GM12878 (cell line): ENCODE results near the gene ITGBL1. TPM values are rescaled to one million over a fixed set of nuclear protein-coding genes. Genes with fewer than 3 reads are reported as not detected.

Source experiments
- ATAC-seq: fragments of 200-7000 bp; cut with Tn5 transposase; 3 replicates; pipeline ENCODE4 v1.9.1; 2020; ENCODE audit warnings: mild to moderate bottlenecking, moderate library complexity
- BruUV-seq: library from RNA; stranded (reverse); fragments of 400-500 nt; replicated peaks from 2 replicates; lab custom pipeline; 2021; lab: Mats Ljungman, UMichigan
- CTCF ChIA-PET: fragments of 300-600 bp; sonication (Branson Sonifier 250); formaldehyde crosslinking; extraction: SDS; loops from one replicate; lab custom pipeline; 2021; ENCODE audit warnings: inconsistent platforms; lab: Yijun Ruan, JAX
- POLR2A ChIA-PET: fragments of 350-600 bp; formaldehyde crosslinking; extraction: SDS; loops from one replicate; lab custom pipeline; 2021; ENCODE audit warnings: inconsistent platforms; lab: Charles Lee
- RAD21 ChIA-PET: fragments of 300-600 bp; sonication (Branson Sonifier 250); formaldehyde crosslinking; loops from one replicate; lab custom pipeline; 2023; ENCODE audit warnings: antibody characterized with exemption; ENCODE audit not compliant: unreplicated experiment; lab: Charles Lee
- SMC1A ChIA-PET: fragments of 300-600 bp; sonication (Branson Sonifier 250); formaldehyde crosslinking; loops from one replicate; lab custom pipeline; 2023; ENCODE audit not compliant: unreplicated experiment, uncharacterized antibody; lab: Charles Lee
- DNase-seq: peaks from one replicate; pipeline ENCODE4 v3.0.0-alpha.2; 2011; ENCODE audit warnings: low read depth, low spot score
- FAIRE-seq: peaks from 3 replicates; lab custom pipeline; 2011; peaks lifted over from hg19 to GRCh38; lab: Jason Lieb, UNC
- H2AFZ ChIP-seq: 2 replicates; pipeline ENCODE4 v1.6.0; 2011; ENCODE audit warnings: low read depth, low read length, control low read depth; ENCODE audit not compliant: control insufficient read depth
- H3K27ac ChIP-seq: 2 replicates; pipeline ENCODE4 v1.5.1; 2011; ENCODE audit warnings: control low read depth; ENCODE audit not compliant: control insufficient read depth, insufficient read depth
- H3K27me3 ChIP-seq, 2 experiments: replicated peaks in 1 of 2; 2 replicates each; pipeline versions ENCODE4 v1.6.0 to v1.6.1; 2011; ENCODE audit warnings: low read length in 1 of 2; ENCODE audit not compliant: control insufficient read depth in 2 of 2, insufficient read depth in 2 of 2
- H3K36me3 ChIP-seq, 2 experiments: 2 replicates each; pipeline ENCODE4 v1.5.1; 2011; ENCODE audit warnings: low read length in 1 of 2; ENCODE audit not compliant: control insufficient read depth in 2 of 2, insufficient read depth in 2 of 2
- H3K4me1 ChIP-seq: 2 replicates; pipeline ENCODE4 v1.6.1; 2011; ENCODE audit warnings: mild to moderate bottlenecking, low read length, moderate library complexity, mixed read lengths; ENCODE audit not compliant: control insufficient read depth, insufficient read depth
- H3K4me2 ChIP-seq: 2 replicates; pipeline ENCODE4 v1.6.0; 2011; ENCODE audit warnings: control low read depth; ENCODE audit not compliant: control insufficient read depth, insufficient read depth
- H3K4me3 ChIP-seq: fragments of 200-600 bp; sonication (generic); 2 replicates; pipeline ENCODE4 v1.5.1; 2016
- H3K79me2 ChIP-seq: 2 replicates; pipeline ENCODE4 v1.6.0; 2011; ENCODE audit warnings: low read length; ENCODE audit not compliant: control insufficient read depth, insufficient read depth
- H3K9ac ChIP-seq: 2 replicates; pipeline ENCODE4 v1.8.0; 2011; ENCODE audit warnings: low read length, control low read depth, mixed read lengths; ENCODE audit not compliant: control insufficient read depth, insufficient read depth
- H3K9me3 ChIP-seq: replicated peaks from 3 replicates; pipeline ENCODE4 v1.5.1; 2011; ENCODE audit warnings: mild to moderate bottlenecking, low read length; ENCODE audit not compliant: control insufficient read depth, insufficient read depth
- H4K20me1 ChIP-seq: 2 replicates; pipeline ENCODE4 v1.6.0; 2011; ENCODE audit not compliant: control insufficient read depth, insufficient read depth
- ATF7 ChIP-seq: fragments of 450-650 bp; IDR thresholded peaks from 2 replicates; pipeline ENCODE4 v1.6.1; 2016; ENCODE audit warnings: low read depth, mild to moderate bottlenecking
- BACH1 ChIP-seq: fragments of 450-650 bp; IDR thresholded peaks from 2 replicates; pipeline ENCODE4 v1.6.1; 2017; ENCODE audit warnings: mild to moderate bottlenecking, borderline replicate concordance
- CHD2 ChIP-seq: IDR thresholded peaks from 2 replicates; pipeline ENCODE4 v1.6.1; 2011; ENCODE audit warnings: low read depth, low read length, improper control_type of control experiment, borderline replicate concordance
- DPF2 ChIP-seq: fragments of 450-650 bp; IDR thresholded peaks from 2 replicates; pipeline ENCODE4 v1.6.1; 2017; ENCODE audit warnings: mild to moderate bottlenecking
- EGR1 ChIP-seq, 2 experiments: IDR thresholded peaks; 1 replicate in 1 of 2; 2 replicates in 1 of 2; pipeline ENCODE4 v1.6.1; 2011 to 2012; ENCODE audit warnings: low read depth in 2 of 2, low read length in 2 of 2, borderline replicate concordance in 1 of 2, mild to moderate bottlenecking in 1 of 2, moderate library complexity in 1 of 2
- FOS ChIP-seq: IDR thresholded peaks from 3 replicates; pipeline ENCODE4 v1.6.1; 2011; ENCODE audit warnings: borderline replicate concordance; ENCODE audit not compliant: insufficient read length; ENCODE audit errors: extremely low read depth
- GATAD2B ChIP-seq: fragments of 450-650 bp; conservative IDR thresholded peaks from 2 replicates; pipeline ENCODE4 v1.6.1; 2017; ENCODE audit warnings: low read depth, mild to moderate bottlenecking, moderate library complexity
- SMAD1 ChIP-seq: fragments of 450-650 bp; IDR thresholded peaks from 2 replicates; pipeline ENCODE4 v1.6.1; 2018; ENCODE audit warnings: mild to moderate bottlenecking, low read depth; ENCODE audit not compliant: partially characterized antibody
- STAT1 ChIP-seq: fragments of 450-650 bp; conservative IDR thresholded peaks from 2 replicates; pipeline ENCODE4 v1.6.1; 2014; ENCODE audit warnings: antibody characterized with exemption, mild to moderate bottlenecking
- SUZ12 ChIP-seq: fragments of 200-600 bp; sonication (generic); IDR thresholded peaks from one replicate; pipeline ENCODE4 v1.6.1; 2018; ENCODE audit warnings: antibody characterized with exemption, mild to moderate bottlenecking; ENCODE audit not compliant: unreplicated experiment
- TBL1XR1 ChIP-seq: IDR thresholded peaks from 2 replicates; pipeline ENCODE4 v1.6.1; 2012; ENCODE audit warnings: low read depth, low read length, improper control_type of control experiment
- YBX1 ChIP-seq: fragments of 450-650 bp; IDR thresholded peaks from 2 replicates; pipeline ENCODE4 v1.6.1; 2016; ENCODE audit warnings: antibody characterized with exemption
- YY1 ChIP-seq: IDR thresholded peaks from 2 replicates; pipeline ENCODE4 v1.6.1; 2011; ENCODE audit warnings: low read depth, mild to moderate bottlenecking, low read length
- ZBED1 ChIP-seq: IDR thresholded peaks from 2 replicates; pipeline ENCODE4 v1.6.1; 2016; ENCODE audit warnings: borderline replicate concordance
- ZBTB40 ChIP-seq: fragments of 450-650 bp; IDR thresholded peaks from 2 replicates; pipeline ENCODE4 v1.6.1; 2016; ENCODE audit warnings: mild to moderate bottlenecking, moderate library complexity, borderline replicate concordance
- ZSCAN29 ChIP-seq: fragments of 450-650 bp; IDR thresholded peaks from 2 replicates; pipeline ENCODE4 v1.6.1; 2017; ENCODE audit warnings: mild to moderate bottlenecking, moderate library complexity
- WGBS: methylation state at CpG from one replicate; pipeline ENCODE4 v1.1.6; 2016; ENCODE audit warnings: low lambda C conversion rate; ENCODE audit not compliant: insufficient replicate concordance, insufficient coverage; ENCODE audit errors: missing lambda C conversion rate; 5-methylcytosine and 5-hydroxymethylcytosine counted together
- in situ Hi-C: fragments of 300-500 bp; cut with MboI; formaldehyde crosslinking; loops from 9 replicates; pipeline ENCODE4 v1.14.3; 2018; ENCODE audit warnings: mixed read lengths
- intact Hi-C: fragments of 100-400 bp; cut with micrococcal nuclease; formaldehyde crosslinking; loops from one replicate; pipeline ENCODE4 v1.14.2; 2022; ENCODE audit not compliant: unreplicated experiment
- polyA plus RNA-seq, 11 experiments: library from polyadenylated mRNA; depleted of rRNA in 4 of 11; unstranded in 6 of 11; stranded (reverse) in 5 of 11; fragments of >200 nt; fragmentation: Nextera tagmentation in 4 of 11; fragmentation: Illumina TruSeq in 1 of 11; extraction: Ambion mirVana in 4 of 11; extraction: Trizol in 1 of 11; gene quantifications; 1 replicate in 1 of 11; 2 replicates in 10 of 11; pipeline versions ENCODE4 v1.2.1 to v1.2.3, GENCODE V29; 2011 to 2016; ENCODE audit warnings: inconsistent platforms in 2 of 11, missing spikeins in 2 of 11, low read depth in 1 of 11
- total RNA-seq, 4 experiments: library from RNA; depleted of rRNA in 3 of 4; stranded (reverse); fragments of >200 nt in 3 of 4; fragmentation: Illumina TruSeq in 1 of 4; extraction: Trizol in 1 of 4; gene quantifications; 2 replicates each; pipeline versions ENCODE4 v1.2.1 to v1.2.3, GENCODE V29; 2013 to 2021
- TF ChIP-seq, protein P1 (sequence below): fragments of 450-650 bp; conservative IDR thresholded peaks from 2 replicates; pipeline ENCODE4 v1.6.1; 2017; ENCODE audit warnings: mild to moderate bottlenecking, moderate library complexity

Gene ITGBL1
- total and polyA plus RNA-seq, 10 of the 15 experiments (the other 5 are each of a cell fraction or from before 2014, with no cell fraction given), result 0.17 to 2.8 (median 0.28) TPM; not detected in 3

DNA sequence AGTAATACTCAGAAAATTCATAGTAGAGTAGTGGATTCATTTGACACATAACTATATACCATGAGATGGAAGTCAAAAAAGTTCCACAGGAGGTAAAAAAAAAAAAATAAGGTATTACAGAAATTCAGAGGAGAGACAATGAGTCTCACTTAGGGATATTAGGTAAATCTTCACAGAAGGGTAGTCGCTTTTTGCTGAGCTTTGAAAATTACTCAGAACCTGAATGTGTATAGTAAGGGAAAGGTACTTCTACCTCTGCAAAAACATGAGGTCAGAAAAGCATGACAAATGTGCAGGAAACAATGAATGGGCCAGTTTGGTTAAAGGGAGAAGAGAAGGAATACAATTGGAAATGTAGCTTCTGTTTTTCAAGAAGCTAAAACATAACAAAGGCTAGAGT is 250.6 kb downstream of the ITGBL1 start (continued):
- TF ChIP-seq, protein P1, sequence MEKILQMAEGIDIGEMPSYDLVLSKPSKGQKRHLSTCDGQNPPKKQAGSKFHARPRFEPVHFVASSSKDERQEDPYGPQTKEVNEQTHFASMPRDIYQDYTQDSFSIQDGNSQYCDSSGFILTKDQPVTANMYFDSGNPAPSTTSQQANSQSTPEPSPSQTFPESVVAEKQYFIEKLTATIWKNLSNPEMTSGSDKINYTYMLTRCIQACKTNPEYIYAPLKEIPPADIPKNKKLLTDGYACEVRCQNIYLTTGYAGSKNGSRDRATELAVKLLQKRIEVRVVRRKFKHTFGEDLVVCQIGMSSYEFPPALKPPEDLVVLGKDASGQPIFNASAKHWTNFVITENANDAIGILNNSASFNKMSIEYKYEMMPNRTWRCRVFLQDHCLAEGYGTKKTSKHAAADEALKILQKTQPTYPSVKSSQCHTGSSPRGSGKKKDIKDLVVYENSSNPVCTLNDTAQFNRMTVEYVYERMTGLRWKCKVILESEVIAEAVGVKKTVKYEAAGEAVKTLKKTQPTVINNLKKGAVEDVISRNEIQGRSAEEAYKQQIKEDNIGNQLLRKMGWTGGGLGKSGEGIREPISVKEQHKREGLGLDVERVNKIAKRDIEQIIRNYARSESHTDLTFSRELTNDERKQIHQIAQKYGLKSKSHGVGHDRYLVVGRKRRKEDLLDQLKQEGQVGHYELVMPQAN, result no peak
- TF ChIP-seq ZBED1, result no peak
- TF ChIP-seq YBX1, result no peak
- TF ChIP-seq YY1, result no peak
- no peak for TF ChIP-seq FOS
- no peak for TF ChIP-seq ATF7
- TF ChIP-seq GATAD2B, result no peak
- no peak for TF ChIP-seq TBL1XR1
- no peak for TF ChIP-seq CHD2

- no peak overlapping the region for H3K27ac ChIP-seq
- no peak overlapping the region for H3K9ac ChIP-seq
- H4K20me1 ChIP-seq, result no peaks in the 10 kb centered on the region
- no peak for ATAC-seq
- TF ChIP-seq ZSCAN29 (no peak), STAT1 (no peak), DPF2 (no peak), SUZ12 (no peak), ZBTB40 (no peak), BACH1 (no peak), EGR1 (IDR thresholded peaks at IDR 0.05; ENCODE audit: borderline replicate concordance in 1 of 2, low read depth in 2 of 2, low read length in 2 of 2) (no peak), SMAD1 (no peak)
- no peaks in the 10 kb centered on the region for H3K79me2 ChIP-seq
- WGBS, result 0% methylated on average over 2 of the region's 3 CpGs
- H3K4me1 ChIP-seq, result no peaks in the 10 kb centered on the region
- ChIA-PET POLR2A (no interaction called here), SMC1A (interaction anchor here (0.9 to 1.5 kb wide), 4 partner anchors 11 to 17 kb away, joined by 3 to 6 read pairs (median 4); no protein-coding TSS in a partner anchor), CTCF (interaction anchor here (1.2 to 1.4 kb wide), 2 partner anchors 38 to 53 kb away, joined by 3 to 5 read pairs; no protein-coding TSS in a partner anchor), RAD21 (no interaction called here)
- in situ Hi-C loops (no loop called here), intact Hi-C loops (no loop called here)
- H3K9me3 ChIP-seq, result no peaks in the 10 kb centered on the region; the same call in 2 of the 3 replicates
- no peaks in the 10 kb centered on the region for H3K27me3 ChIP-seq
- no peak for DNase-seq
- no peaks in the 10 kb centered on the region for H3K36me3 ChIP-seq
- BruUV-seq, result no TSS peak
- no peak for FAIRE-seq
- no peak overlapping the region for H3K4me3 ChIP-seq
- no peak overlapping the region for H2AFZ ChIP-seq
- H3K4me2 ChIP-seq, result no peak overlapping the region
These were observed 251.4 kb downstream of the ITGBL1 start for GRCh38 chr13:101703838-101704237.
